ENCODE measurements around the gene UBE2H.

GRCh38 chr7:129801882-129802281 is 150.9 kb downstream of the UBE2H start:
- no peak for TF ChIP-seq CTCF (IDR thresholded peaks at IDR 0.05)
- TF ChIP-seq EP300 (IDR thresholded peaks at IDR 0.05): no peak
- no peak for TF ChIP-seq POLR2A (IDR thresholded peaks at IDR 0.05)
- no peak for TF ChIP-seq POLR2AphosphoS5 (IDR thresholded peaks at IDR 0.05)

Data from upper lobe of left lung (tissue), 4 donors.